KOPT-K1 (cell line): Measurements from ENCODE around the gene VENTX.

Source experiments
- H3K27ac ChIP-seq: fragments of 200-600 bp; sonication (generic); 2 replicates; pipeline ENCODE4 v1.5.1; 2016; ENCODE audit warnings: antibody characterized with exemption, mild to moderate bottlenecking, low read depth, low read length; ENCODE audit not compliant: poor library complexity, severe bottlenecking
- H3K36me3 ChIP-seq: fragments of 200-600 bp; sonication (generic); 2 replicates; pipeline ENCODE4 v1.5.1; 2017; ENCODE audit warnings: antibody characterized with exemption, mild to moderate bottlenecking, low read length, moderate library complexity; ENCODE audit not compliant: insufficient read depth
- H3K9me3 ChIP-seq: fragments of 200-600 bp; sonication (generic); 2 replicates; pipeline ENCODE4 v1.5.1; 2017; ENCODE audit warnings: antibody characterized with exemption, low read length, mild to moderate bottlenecking; ENCODE audit not compliant: insufficient read depth, poor library complexity, severe bottlenecking

The VENTX gene, protein sequence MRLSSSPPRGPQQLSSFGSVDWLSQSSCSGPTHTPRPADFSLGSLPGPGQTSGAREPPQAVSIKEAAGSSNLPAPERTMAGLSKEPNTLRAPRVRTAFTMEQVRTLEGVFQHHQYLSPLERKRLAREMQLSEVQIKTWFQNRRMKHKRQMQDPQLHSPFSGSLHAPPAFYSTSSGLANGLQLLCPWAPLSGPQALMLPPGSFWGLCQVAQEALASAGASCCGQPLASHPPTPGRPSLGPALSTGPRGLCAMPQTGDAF

DNA sequence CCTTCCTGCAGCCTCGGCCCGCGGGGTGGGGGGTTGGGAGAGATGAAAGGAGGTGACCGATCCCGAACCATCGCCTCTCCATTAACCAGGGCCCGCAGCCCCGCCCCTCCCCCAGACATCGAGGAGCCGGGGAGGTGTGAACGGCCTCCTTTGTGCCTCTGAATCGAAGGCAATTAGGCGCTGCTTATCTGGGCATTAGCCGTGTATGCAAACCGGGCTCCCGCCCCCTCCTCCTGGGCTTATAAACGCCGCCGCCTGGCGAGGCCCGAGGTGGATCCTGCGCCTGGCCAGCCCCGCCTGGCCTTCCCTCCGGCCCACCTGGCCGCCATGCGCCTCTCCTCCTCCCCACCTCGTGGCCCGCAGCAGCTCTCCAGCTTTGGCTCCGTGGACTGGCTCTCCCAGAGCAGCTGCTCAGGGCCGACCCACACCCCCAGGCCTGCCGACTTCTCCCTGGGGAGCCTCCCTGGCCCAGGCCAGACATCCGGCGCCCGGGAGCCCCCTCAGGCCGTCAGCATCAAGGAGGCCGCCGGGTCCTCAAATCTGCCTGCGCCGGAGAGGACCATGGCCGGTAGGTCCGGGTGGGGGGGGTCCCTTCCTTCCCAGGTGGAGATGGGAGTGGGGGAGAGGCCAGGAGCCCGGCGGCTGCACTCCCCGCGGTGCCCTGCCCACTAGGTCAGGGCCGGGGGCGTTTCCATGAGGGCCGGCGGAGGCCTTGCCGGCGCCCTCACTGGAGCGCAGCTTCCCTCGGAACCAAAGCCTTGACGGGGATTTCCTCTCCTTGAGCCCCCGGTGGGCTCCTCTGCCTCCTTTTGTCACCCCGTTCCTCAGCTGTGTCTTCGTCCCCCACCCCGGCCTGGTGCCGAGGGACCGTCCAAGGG is at the start of gene VENTX:
Gene VENTX (plus strand): TSS at position 268 of the 878 bp plus-strand sequence. CDS start 60 bp downstream, at position 328.
- Histone ChIP-seq H3K36me3 (no peaks in the 10 kb centered on the region), H3K9me3 (no peaks in the 10 kb centered on the region), H3K27ac (no peak within 1 kb of the TSS)

DNA sequence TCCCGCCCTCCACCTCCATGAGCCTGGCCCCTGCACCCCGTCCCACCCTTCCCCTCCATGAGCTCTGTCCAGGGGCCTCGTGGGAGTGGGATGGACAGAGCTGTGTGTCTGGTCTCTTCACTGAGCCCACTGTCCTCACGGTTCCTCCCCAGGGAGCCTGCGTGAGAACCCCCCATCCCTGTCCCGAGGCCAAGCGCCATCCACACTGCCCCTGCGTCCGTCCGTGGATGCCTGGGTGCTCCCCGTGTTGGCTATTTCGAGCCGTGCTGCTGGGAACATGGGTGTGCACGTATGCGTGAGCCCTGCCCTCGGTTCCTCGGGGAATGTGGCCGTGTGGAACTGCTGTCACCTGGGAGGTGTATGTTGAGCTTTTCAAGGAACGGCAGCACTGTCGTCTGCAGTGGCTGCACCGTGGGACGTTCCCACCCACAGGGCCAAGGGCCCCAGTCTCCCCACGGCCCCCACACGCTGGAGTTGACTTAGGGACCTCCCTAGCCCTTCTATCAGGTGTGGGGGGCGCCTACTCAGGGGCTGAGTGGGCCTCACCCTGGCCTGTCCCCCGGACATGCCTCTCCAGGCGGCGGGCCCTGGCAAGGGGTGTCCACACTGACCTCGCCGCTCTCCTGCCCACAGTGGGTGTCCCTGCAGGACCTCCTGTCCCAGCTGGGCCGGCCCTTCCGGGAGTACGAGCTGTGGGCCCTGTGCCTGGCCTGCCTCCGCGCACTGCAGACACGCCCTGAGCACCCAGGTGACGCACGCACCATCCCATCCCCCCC is 49.6 kb upstream of the VENTX start:
- Histone ChIP-seq H3K36me3 (no peaks in the 10 kb centered on the region), H3K9me3 (no peaks in the 10 kb centered on the region), H3K27ac (no peak overlapping the region)

DNA sequence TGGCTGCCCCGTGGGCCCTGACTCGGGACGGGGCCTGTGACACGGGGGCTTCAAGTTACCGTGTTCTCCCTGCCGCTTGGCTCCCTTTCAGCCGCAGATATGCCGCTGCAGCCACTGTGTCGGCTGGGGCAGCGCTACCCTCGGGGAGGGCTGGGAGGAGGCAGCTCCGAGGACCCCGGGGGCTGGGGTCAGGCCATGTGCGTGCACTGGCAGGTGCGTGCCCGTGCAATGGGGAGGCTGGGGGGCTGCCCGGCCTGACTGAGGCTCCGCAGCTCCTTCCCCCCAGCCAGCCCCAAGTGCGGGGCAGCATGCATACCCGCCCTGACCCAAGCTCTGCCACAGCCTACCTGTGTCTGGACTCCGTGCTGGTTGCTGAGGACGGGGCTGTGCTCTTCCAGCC is 48.4 kb upstream of the VENTX start:
- Histone ChIP-seq H3K36me3 (no peaks in the 10 kb centered on the region), H3K9me3 (no peaks in the 10 kb centered on the region), H3K27ac (no peak overlapping the region)

DNA sequence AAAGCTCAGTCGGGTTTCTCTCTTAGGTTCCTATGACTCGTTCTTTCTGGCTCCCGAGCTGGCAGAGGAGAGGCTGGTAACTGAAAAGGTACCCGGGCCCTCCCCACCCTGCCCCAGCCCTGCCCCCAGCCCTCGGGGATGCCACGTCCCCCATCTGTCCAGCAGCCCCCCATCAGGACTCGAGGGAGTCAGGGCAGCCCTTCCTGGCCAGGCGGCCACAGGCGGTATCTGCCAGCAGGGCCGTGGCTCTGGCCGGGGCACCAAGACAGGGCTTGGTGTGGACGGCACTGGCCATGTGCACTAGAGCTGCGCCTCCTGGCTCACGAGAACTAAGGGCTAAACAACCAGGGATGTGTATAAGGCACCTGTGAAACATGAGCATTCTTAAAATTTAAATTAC is 47.9 kb upstream of the VENTX start:
- Histone ChIP-seq H3K36me3 (no peaks in the 10 kb centered on the region), H3K27ac (no peak overlapping the region), H3K9me3 (no peaks in the 10 kb centered on the region)

DNA sequence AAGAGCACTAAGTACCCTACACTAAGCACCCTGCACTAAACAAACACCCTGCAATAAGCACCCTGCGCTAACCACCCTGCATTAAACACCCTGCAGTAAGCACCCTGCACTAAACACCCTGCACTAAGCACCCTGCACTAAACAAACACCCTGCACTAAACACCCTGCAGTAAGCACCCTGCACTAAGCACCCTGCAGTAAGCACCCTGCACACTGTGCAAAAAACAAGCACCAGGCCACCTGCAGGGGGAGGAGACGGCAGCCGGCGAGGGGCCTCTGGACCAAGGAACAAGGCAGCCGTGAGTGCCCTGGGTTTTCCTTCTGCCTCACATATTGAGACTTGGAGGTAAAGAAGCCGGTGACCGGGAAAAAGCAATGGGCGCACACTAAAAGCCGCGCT is 47.4 kb upstream of the VENTX start:
- no peaks in the 10 kb centered on the region for H3K36me3 ChIP-seq
- H3K27ac ChIP-seq: no peak overlapping the region

DNA sequence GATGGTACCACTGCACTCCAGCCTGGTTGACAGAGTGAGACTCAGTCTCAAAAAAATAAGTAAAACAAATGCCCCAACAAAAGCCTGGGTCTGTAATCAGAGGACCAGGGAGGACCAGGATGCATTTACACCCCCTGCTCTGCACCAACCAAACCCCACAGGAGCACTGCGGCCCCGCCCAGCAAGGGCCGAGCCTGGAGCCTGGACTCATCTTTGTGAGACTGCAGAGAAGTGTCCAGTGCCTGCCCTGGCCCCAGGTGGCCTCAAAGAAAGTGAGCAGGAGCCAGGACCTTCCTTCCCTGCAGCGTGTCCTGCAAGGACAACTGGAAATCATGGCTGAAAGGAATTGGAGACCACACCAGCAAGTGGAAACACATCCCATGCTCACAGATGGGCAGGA is 46.0 kb upstream of the VENTX start:
- H3K9me3 ChIP-seq: no peaks in the 10 kb centered on the region
- H3K27ac ChIP-seq: no peak overlapping the region
- H3K36me3 ChIP-seq: no peaks in the 10 kb centered on the region

More for the DNA sequence above, 47.4 kb upstream of the VENTX start:
- H3K9me3 ChIP-seq: no peaks in the 10 kb centered on the region

DNA sequence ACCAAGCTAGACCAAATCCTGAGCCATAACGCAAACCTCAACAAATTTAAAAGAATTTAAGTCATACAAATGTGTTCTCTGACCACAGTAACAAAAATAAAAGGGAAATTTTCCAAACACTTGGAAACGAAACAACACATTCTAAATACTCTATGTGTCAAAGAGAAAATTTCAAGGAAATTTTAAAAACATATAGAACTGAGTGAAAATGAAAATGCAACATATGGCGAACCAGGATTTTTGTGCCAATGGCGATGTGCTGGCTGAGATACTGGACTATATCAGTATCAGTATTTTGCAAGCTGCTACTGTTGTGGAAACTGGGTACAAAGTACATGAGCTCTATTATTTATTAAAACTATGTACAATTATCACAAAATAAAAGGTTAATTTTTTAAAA is 43.5 kb upstream of the VENTX start:
- no peak overlapping the region for H3K27ac ChIP-seq
- H3K9me3 ChIP-seq: no peaks in the 10 kb centered on the region

DNA sequence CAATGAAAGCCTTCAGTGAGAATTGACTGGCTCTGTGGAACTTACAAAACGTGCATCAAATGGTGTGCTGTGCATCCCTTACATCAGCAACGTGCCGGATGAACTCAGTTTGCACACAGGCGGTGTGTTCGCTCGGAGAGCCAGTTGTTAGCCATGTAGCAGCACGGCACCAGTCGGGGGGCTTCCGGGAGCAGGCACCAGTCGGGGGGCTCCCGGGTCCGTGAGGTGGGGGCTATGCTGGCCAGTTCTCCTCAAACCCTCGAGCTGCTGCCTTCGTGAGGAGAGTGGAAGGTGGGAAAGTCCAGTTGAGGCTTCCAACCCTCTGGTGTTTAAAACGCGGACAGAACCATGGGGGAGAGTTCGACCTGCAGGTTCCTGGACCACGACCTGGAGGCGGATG is 42.6 kb upstream of the VENTX start:
- Histone ChIP-seq H3K36me3 (no peaks in the 10 kb centered on the region), H3K27ac (no peak overlapping the region), H3K9me3 (no peaks in the 10 kb centered on the region)

More for the DNA sequence above, 43.5 kb upstream of the VENTX start:
- H3K36me3 ChIP-seq: no peaks in the 10 kb centered on the region

DNA sequence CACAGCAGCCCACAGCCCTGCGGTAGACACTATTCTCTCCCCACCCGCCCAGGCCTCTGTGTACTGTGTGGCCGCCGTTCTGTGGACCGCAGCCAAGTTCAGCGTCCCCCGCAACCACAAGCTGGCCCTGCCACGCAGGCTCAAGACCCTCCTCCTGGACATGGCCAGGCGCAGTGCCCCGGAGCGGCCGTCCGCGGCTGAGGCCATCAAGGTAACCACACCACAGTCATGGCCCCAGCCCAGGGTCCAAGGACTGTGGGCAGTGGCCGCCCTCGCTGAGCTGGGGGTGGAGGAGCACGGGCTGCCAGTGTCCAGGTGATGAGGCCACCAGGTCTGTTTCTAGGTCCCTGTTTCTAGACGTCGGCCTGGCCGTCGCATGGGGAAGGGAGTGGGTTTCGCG is 42.0 kb upstream of the VENTX start:
- Histone ChIP-seq H3K27ac (no peak overlapping the region), H3K9me3 (no peaks in the 10 kb centered on the region), H3K36me3 (no peaks in the 10 kb centered on the region)

DNA sequence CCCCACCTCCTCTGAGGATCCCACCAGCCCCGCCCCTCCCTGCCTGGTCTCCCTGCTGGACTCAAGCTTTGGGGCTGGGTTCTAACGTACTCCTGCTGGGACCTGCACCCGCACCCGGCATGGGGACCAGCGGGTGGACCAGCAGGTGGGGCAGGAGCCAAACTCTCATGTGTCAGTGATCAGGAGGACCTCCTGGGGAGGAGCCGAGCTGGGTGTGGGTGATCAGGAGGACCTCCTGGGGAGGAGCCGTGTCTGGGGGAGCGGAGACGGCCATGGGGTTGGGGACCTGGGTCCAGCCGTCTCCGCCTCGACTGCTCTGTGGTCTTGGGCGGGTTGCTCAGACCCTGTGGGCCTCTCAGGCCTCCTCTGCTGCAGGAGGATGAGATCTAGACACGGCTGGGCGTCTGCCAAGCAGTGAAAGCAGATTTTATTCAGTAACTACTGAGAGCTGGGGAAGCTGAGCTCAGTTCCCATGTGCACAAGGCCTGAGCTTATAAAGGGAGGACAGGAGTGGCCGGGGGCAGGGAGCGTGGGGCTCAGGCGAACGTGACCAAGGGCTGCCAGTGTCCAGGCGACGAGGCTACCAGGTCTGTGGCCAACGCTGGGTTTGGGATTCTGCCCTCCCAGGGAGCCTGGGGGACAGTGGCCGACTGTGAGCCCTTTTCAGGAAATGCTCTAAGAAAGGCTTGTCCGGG is 41.3 kb upstream of the VENTX start:
- H3K9me3 ChIP-seq: no peaks in the 10 kb centered on the region
- H3K36me3 ChIP-seq: no peaks in the 10 kb centered on the region
- no peak overlapping the region for H3K27ac ChIP-seq

DNA sequence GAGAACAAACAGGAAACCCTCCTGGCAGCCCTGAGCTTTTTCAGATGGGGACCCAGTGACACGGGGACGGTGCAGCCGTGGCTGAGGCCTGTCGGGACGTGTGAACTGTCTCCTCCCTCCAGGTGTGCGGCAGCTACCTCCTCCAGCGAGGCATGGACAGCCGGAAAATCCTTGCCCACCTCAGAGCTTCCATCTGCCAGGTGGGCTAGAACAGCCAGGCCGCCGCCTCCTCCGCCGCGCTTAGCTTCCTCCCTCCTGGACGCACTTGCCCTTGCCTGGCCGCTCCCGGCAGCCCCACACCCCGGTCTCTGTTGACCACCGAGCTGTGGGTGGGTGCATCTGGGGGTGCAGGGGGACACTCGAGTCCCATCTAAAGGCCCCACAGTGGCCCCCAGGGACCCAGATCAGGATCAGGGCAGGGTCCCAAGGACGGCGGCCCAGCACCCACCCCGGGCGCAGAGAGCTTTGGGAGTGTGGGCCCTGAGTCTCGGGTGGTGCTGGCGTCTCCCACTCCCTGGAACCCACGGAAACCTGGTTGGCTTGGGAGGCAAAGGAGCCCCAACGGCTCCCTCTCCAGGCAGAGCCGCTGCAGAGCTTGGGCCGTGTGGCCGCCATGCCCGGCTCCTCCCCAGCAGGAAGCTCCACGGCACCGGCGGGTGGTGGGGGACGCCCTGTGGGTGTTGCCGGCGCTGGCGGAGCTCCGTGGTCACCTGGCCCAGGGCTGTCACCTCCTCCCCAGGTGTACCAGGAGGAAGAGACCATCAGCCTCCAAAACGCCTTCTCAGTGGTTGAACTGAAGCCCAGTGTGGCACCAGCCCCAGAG is 40.5 kb upstream of the VENTX start:
- H3K27ac ChIP-seq: no peak overlapping the region
- H3K9me3 ChIP-seq: no peaks in the 10 kb centered on the region
- H3K36me3 ChIP-seq: no peaks in the 10 kb centered on the region

DNA sequence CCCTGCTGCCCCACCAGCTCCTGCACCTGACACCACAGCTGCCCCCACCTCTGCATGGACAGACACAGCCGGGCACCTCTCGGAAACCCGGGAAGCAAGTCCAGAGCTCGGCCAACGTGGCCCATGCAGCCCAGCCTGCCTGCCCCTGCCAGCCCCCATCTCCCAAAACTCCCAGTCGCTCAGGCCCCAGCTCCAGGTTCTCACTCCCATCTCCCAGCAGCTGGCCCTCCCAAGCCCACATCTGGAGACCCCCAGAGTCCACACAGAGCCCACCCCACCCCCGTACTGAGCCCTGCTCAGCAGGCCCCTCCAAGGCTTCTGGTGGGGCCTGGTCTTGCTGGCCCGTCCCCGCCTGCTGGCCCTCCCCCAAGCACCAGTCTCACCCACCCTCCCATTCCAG is 39.9 kb upstream of the VENTX start:
- Histone ChIP-seq H3K9me3 (no peaks in the 10 kb centered on the region), H3K27ac (no peak overlapping the region), H3K36me3 (no peaks in the 10 kb centered on the region)

DNA sequence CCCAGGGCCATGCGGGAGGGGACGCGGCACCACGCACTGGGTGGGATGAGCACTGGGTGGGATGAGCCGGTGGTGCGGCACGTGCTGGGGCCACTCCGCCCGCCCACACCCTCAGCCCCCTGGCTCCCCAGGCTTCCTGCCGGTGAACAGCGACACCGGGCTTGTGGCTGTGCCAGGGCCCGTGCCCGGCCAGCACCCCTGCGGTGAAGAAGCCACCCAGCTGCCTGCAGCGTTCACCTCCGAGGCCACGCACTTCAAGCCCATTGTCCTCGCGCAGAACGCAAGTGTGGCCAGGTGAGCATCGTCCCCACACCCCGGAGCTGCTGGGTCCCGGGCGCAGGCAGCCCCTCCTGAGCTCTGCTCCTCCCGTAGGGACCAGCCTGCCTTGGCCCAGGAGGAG is 39.4 kb upstream of the VENTX start:
- H3K9me3 ChIP-seq: no peaks in the 10 kb centered on the region
- no peak overlapping the region for H3K27ac ChIP-seq
- H3K36me3 ChIP-seq: no peaks in the 10 kb centered on the region
